CD4-positive, alpha-beta T cell treated with Interleukin-15 for 4 hours (primary cell): ENCODE measurements around the gene TFAP2E.

Source experiments
- DNase-seq: peaks from one replicate; pipeline ENCODE4 v3.0.0-alpha.2; 2020; ENCODE audit warnings: low spot score

Gene TFAP2E

DNA sequence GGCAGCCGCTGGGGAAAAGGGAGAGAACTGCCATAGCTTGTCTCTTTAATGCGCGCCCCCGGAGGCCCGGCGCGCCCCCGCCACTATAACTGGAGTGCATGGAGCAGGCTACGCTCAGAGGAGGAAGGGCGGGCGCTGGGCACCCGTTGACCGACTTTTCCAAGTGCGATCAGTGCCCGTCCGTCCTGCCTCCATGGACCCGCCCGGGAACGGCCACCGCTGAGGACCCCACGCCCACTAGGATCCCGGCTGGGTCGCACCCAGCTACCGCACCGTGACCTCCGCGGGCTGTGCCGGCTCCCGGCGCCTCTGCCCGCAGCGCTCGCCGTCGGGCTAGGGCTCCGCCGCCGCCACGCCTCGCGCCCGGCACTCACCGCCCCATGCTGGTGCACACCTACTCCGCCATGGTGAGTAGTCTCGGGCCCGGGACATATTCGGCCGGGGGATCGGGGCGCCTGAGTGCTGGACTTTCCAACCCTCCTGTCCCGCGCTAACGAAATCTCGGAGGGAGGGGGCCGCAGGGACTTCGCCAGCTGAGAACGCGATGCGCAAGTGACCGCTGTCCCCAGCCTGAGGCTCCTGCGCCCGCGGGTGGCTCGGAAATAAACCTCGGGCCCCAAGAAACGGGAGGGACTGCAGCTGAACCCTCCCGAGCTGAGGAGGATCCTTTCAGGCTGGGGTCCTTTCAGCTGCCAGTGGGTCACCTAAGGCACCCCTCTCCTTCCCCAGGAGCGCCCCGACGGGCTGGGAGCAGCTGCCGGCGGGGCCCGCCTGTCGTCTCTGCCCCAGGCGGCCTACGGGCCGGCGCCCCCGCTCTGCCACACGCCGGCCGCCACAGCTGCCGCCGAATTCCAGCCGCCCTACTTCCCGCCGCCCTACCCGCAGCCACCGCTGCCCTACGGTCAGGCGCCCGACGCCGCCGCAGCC is at the start of gene TFAP2E:
Gene TFAP2E, plus strand, starts transcription at position 117 of the 927 bp plus-strand sequence. Its CDS starts 264 bp downstream, at position 381.
- DNase-seq = no peak

DNA sequence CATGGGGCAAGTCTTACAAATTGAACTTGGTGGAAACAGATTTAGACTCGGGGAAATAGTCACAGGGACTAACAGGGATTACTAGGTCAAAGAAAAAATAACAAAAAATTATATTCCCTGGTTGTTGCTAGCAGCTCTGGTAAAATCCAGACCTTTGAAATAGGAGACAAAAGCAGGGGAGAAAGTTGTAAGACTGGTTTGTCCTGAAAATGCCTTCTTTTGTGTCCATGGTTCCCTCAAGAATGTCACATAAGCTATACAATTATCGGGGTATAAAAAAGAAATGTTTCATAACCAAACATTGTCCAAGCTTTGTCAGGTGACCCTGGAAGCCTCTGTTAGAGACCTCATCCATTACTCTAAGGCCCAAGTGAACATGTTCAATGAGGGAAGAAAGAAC is 49.0 kb upstream of the TFAP2E start:
- DNase-seq = no peak

DNA sequence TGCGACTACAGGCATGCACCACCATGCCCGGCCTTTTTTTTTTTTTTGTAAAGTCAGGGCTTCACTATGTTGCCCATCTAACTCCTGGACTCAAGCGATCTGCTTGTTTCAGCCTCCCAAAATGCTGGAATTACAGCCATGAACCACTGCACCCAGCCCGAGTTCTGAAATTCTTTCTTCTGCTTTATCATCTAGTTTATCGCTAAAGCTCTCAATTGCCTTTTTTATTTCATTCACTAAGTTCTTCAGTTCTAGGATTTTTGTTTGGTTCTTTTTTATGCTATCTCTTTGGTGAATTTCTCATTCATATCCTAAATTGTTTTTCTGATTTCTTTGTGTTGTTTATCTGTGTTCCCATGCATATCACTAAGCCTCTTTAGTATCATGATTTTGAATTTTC is 42.9 kb upstream of the TFAP2E start:
- DNase-seq = no peak

DNA sequence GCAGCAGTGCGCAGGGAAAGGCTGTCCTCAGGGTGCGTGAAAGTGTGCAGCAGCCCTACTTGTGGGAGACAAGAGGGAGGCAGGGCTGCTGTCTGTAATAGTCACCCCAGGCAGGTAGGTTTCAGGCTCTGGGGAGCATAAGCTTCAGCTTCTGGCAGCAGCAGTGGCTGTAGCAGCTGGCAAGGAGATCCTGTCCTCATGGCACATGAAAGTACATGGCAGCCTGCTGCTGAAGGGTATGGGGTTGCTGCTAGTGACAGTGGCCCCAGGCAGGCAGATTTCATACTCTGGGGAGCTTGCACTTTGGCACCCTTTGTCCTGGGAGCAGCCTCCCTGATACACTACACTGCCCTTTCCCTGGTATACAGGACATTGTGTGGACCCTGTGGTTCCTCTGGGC is 42.2 kb upstream of the TFAP2E start:
- DNase-seq = no peak

DNA sequence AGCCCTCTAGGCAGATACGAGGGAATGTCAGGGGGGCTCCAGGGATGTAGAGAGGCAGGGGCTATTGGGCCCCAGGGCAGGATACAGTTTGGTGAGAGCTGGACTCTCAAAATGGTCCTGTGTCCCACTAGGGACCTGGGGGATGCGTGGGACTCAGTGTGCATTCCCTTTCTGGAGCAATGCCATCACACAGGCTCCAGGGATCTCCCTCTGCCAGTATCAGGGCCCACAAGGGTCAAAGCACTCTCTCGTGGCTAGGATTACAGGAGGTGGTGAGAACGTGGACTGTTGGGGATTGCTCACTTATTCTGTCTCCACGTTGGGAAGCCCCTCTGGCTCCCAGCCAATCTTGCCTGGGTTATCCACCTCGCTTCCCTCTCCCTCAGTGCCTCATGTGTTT is 41.7 kb upstream of the TFAP2E start:
- no peak for DNase-seq

DNA sequence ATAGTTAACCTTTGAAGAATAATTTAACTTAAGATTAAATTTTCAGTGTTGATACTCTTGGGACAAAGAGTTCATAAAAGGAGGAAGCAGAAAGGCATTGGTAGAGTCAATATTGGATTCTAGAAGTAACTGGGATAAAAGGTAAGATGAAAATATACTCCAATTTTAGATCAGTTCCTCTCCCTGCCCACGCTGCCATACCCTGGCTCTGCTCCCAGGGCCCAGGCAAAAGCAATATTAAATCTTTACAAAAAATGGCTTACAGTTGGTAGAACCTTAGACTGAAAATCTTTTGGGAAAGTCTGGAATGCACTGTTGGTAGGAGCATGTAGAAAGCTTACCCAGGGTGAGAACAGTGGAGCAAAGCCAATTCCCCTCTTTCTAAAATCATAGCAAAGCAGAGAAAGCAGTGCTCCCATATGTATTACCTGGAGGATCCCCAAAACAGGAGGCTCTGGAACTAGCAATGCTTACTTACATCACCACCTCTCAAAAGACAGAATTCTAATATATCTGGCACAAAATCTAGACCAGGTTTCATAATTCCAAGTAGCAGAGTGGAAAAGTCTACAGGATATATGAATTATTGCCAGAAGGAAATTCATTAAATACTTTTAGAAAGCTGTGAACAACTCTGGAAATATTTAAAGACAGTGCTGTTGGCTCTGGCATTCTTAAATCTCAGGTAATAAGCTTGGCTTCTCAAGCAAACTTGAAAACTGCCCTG is 40.5 kb upstream of the TFAP2E start:
- DNase-seq = no peak

DNA sequence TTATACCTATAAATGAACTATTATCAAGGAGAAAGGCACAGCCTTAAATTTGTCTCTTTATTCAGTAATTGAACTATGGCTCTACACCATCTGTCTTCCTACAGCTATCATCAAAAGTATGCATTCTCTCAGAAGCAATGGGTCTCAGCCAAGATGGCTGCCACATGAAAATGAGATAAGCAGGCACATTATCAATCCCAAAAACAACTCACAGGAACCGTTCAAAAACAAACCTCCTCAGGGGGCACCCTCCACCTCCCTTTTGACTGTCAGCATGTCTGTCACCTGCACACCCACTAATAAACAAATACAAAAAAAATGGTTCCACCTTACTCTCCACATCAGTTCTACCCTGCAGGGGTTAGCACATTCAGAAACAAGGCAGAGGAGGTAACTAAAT is 39.5 kb upstream of the TFAP2E start:
- DNase-seq = no peak

DNA sequence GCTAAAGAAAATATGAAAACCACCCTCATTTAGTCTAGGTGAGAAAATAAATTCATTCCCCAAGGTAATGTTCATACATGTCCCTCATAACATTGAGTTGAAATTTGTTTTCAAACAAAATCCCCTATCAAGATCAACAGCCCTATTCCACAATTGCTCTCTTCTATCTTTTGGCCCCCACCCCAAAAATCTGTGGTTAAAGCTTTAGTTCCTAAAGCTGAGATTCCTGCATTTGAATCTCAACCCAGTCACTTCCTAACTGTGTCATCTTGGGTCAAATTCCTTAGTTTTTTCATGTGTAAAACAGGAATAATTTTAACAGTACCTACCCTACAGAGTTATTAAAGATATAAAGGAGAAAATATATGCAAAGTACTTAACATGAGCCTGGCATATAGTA is 37.9 kb upstream of the TFAP2E start:
- DNase-seq = no peak

DNA sequence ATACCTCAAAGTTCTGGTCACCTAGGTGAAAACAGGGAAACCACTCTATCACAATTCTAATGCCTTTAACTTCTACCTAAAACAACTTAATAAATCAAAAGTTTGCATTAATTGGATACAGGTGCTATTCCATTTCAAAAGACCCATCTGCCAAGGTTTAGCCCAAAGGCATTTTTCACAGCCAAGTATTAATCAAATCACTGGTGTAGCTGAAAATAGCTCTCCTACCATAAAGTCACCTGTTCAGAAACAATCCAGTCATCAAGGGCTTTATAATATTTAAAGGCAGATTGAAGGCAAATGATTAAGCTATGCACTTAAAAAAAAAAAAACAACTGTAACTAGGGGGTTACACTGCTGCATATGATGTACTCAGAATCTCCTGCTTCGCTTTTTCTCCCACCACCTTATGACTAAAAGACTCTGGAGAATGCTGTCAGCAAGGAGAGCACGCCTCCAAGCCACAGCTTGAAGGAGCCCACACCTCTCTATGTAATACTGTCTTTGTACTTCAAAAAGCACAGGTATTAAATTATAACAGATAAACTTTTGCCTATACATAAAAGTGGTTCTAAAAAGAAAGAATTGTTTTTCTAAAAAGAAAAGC is 36.5 kb upstream of the TFAP2E start:
- peak; percentile 14 for DNase-seq

DNA sequence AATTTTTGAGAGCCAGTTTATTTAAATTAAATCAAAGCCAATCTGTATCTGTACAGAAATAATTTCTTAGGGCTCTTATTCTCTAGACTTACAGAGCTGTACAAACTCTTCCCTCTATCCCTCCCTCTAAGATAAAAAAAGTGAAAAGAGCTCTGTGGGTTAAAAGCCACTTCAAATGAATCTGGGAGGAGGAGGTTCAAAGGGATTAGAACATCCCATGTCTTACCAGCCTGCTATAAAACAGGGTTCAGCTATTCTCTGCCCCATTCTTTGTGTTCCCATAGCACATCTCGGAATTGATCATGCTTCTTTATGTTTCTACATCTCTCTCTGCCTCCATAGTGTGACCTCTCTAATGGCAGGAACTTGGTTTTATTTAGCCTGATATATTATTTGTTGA is 35.3 kb upstream of the TFAP2E start:
- no peak for DNase-seq

DNA sequence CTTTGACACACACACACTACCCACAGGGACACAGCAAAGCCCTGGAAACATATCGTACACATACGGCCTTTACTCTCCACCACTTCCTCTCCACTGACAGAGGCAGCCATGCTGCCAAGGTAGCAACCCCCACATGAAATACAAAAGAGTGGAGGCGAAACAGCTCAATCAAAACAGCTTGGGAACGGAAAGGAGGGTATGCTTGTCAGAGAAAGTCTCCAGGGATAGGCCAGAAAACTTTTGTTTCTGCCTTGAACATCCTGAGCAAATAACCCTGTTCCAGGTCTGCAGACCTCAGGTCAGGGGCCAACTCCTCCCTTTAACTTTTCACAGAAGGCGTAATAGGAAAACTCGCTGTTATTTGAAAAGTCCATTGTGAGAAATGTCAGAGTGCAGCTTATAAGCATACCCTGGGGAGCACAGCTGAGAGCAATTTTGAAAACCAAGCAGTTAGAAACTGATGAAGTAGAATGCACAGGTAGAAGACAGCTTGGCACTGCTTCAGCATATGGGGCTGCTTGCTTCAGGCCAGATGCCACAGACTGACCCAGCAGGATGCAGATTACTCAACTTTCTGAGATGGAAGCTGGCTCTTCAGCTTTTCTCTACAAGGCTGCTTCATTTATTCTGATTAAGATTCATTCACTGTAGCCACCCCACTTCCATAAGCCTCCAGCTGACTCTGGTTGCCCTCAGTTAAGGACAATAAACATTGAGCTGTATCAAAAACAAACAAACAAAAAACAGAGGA is 33.9 kb upstream of the TFAP2E start:
- peak; percentile 38 for DNase-seq

DNA sequence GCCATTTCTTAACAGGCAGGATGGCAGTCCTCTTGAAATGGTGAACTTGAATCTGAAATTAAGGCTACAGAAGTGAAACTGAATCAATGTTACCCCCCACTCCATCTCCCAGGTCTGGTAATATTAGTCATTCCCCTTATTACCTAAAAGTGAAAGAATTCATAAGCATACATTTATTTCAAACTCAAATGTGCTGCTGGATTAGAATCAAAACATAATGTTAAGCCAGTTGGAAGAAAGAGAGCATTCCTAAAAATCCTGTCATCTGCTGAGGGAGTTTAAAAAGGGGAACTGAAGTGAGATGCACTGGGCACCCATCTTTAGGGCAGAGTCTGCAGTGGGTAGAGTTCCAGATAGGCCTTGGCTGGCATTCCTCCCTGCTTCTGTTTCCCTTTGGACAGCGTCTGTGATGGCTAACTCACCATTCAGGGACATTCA is 33.3 kb upstream of the TFAP2E start:
- DNase-seq = peak; percentile 11

DNA sequence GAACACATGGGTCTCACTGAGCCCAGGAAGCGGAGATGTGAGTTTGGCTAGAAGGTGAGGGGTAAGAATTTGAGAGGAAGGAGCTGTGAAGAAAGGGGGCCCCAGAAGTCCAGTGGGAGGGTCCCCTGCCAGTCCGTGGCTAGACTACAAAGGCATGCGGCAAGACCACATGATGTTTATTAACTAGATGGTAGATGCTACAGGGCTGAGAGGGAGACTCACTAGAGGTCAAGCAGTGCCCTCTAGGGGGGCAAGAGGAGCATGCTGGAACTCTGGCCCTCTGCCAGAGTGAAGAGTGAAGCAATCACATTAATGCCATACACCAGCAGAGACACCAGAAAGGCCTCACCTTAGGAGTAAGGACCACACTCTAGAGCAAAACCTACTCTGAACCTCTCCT is 28.1 kb upstream of the TFAP2E start:
- peak; percentile 70 for DNase-seq

DNA sequence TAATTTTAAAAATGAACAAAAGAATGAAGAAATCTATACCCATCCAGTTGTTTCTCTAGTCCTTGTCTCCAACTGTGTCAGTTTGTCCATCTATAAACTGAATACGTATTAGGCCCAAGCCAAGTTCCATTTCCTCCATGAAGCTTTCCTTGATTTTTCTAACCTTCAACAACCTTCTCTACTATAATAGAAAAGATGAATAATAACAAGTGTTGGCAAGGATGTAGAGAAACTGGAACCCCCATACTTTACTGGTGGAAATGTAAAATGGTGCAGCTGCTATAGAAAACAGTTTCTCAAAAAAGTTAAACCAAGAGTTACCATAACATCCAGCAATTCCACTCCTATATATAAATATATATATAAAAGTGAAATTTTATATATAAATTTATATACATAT is 26.5 kb upstream of the TFAP2E start:
- no peak for DNase-seq

DNA sequence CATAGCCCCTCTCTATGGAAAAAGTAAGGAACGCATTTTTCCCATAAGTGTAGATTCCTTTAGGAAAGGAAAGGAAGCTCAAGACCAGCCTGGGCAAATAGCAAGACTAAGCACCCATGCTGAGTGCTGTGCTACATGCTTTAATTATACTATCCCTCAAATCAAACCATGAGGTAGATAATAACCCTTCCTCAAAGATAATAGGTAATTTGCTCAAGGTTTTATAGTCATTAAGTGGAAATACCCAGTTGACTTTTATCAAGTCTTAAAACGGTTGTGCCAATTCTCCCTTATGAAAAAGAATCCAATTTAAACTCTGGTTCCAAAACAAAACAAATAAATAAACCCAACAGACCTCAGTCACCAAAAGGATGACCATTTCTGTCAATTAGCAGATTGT is 19.3 kb upstream of the TFAP2E start:
- DNase-seq = no peak

DNA sequence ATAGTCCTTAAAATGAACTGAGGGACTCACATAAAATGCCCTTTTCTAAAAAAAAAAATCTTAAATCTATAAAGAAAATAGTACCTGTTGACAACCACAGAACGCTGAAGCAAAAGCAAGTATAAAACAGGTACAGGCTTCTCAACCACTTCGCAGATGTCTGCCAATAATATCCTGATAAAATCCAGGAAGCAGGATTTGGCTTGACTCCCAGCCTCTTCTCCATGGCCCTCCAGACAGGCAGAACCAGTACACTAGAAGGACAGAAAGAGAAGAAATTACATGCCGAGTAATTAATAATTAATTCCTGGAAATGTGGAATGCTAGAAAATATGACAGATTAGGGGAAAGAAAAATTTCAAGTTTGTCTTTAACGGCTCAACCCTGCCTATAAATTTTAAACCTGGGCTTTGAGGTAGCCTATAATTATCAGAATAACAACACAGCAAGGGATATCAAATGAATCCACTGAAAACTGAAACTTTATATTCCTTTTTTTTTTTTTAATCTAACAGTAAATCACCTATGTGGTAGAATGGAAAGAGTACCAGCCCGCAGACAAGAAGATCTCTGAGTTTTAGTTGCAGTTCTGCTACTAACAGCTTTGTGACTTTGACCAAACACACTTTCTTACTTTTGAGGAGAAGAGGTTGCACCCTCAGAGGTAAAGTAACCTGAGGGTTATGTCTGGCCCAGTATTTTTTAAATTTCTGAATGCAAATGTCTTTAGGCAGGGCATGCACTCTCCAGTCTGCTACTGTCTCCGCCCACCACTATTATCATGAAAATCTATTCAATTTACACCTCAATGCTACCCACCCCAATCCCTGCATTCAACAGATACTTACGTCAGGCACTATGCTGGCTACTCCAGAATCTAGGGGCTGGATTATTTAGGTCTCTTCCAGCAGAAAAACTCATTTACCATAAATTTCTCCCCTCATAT is 18.6 kb upstream of the TFAP2E start:
- DNase-seq = no peak

DNA sequence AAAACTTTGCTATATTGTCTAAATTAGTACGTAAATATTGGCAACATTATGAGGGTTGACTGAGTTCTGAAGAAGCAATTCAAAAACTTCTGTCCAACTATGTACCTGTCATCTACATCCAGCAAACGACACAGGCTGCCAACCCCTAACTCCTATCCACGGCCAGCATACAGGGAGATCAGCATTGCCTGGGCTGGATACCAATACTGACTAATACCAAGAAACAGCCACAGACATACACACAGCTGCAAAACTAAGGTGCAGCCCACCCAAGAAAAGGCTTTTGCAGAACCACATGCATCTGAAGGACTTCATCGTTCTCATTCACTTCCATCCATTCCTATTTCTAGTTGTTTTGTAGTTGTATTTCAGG is 17.9 kb upstream of the TFAP2E start:
- DNase-seq = no peak

DNA sequence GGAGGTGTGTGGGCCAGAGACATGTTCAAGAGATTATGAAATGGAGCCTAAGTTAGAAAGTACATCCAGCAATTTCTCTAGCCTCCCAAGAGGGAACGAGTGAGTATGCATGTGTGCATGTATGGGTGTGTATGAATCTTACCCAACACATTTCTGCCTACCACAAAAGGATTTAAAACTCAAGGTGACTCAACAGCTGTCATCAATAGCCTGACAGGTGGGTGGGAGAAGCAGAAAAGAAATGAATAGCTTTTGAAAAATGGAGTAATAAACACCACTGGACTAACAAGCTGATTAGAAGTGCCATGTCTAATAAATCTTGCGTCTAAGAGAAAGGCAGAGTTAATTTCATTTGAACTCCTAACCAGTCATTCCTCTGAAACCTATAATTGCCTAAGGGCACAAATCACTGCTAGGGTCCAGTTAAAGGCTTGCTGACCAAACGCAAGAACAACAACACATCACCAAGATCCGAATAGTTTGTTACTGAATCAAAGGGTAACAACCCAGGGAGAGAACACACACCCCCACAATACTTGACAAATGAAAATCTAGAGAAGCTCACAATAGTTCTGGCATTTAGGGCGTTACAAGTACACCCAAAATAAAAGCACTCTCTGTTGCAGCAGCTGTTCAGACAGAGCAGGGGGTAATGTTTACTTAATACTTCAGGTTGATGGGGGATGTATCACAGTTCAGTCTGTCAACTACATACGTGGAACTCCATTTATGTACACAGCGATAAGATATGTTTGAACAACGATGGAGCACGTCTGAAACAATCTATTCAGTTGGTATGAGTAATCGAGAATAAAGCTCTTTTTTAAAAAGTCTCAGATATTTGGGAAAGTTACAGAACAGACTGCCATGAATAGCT is 17.3 kb upstream of the TFAP2E start:
- DNase-seq = no peak

DNA sequence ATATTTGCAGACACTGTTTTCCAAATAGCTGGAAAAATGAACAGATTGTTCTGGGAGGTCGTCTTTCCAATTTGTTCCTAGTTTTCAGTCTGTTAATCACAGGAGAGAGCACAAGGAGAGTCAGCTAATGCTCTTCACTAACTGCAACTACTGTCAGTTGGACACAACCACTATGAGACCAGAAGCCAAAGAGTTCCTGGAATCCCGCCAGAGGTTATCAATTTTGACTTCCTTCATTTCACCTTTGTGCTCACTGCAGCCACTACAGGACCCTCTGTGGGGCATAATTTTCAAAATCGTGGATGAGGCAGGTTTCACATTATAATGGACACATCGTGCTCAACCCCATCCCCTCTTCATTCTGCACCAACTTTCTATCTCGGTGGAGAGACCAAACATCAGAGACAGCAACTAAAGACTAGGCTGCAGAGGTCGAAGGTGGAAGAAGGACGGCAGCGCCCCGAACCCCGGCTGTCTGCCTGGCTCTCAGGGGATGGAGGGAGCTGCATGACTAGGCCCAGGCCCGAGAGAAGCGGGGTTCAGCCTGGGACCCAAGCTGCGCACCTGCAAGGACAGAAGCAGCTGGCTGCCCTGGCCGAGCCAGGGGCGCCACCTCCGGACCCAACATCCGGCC is 16.5 kb upstream of the TFAP2E start:
- no peak for DNase-seq
